SK-N-SH (cell line): ENCODE data around the gene ATR. TPM values are rescaled to one million over a fixed set of nuclear protein-coding genes. Genes with fewer than 3 reads are reported as not detected.
"Not testable (repeated sequence)": the region's sequence is repeated elsewhere in the genome, so short reads cannot be mapped to it uniquely, and the experiment has no call there.

Experiments
- CTCF ChIA-PET: fragments of 300-600, 350-600 bp; formaldehyde crosslinking; extraction: SDS; loops from one replicate; lab custom pipeline; 2021; lab: Yijun Ruan, JAX
- POLR2A ChIA-PET: fragments of 350-600 bp; sonication (Branson Sonifier 250); formaldehyde crosslinking; extraction: SDS; loops from one replicate; lab custom pipeline; 2020; ENCODE audit warnings: antibody characterized with exemption, inconsistent platforms; lab: Yijun Ruan, JAX
- DNase-seq: peaks from one replicate; pipeline ENCODE4 v3.0.0; 2012
- H2AFZ ChIP-seq: fragments of 200-600 bp; sonication (generic); 2 replicates; pipeline ENCODE4 v1.8.1; 2016; ENCODE audit warnings: antibody characterized with exemption, mild to moderate bottlenecking, low read depth
- H3F3A ChIP-seq: fragments of 200-600 bp; sonication (generic); replicated peaks from 2 replicates; pipeline ENCODE3; 2016; ENCODE audit warnings: antibody characterized with exemption, mild to moderate bottlenecking; ENCODE audit not compliant: insufficient read depth
- H3K27ac ChIP-seq, 2 experiments: fragments of 200-500 bp in 1 of 2; fragments of 200-600 bp in 1 of 2; sonication (Bioruptor generic) in 1 of 2; sonication (generic), shearing (Covaris generic) in 1 of 2; 2 replicates each; pipeline versions ENCODE4 v1.5.1 to v1.6.1; 2014 to 2016; ENCODE audit warnings: low read depth in 2 of 2, inconsistent platforms in 1 of 2, low read length in 1 of 2, mild to moderate bottlenecking in 1 of 2, mixed read lengths in 1 of 2
- H3K27me3 ChIP-seq: fragments of 200-600 bp; sonication (generic), shearing (Covaris generic); 2 replicates; pipeline ENCODE4 v1.6.1; 2016; ENCODE audit warnings: mixed run types; ENCODE audit not compliant: insufficient read depth
- H3K36me3 ChIP-seq, 2 experiments: fragments of 200-500 bp in 1 of 2; fragments of 200-600 bp in 1 of 2; sonication (Bioruptor generic) in 1 of 2; sonication (generic) in 1 of 2; replicated peaks in 1 of 2; 2 replicates each; pipeline versions ENCODE3 to v1.5.1; 2014 to 2016; ENCODE audit warnings: low read length in 1 of 2, mild to moderate bottlenecking in 1 of 2; ENCODE audit not compliant: insufficient read depth in 2 of 2, control insufficient read depth in 1 of 2
- H3K4me1 ChIP-seq, 2 experiments: fragments of 200-500 bp in 1 of 2; fragments of 200-600 bp in 1 of 2; sonication (Bioruptor generic) in 1 of 2; sonication (generic), shearing (Covaris generic) in 1 of 2; 2 replicates each; pipeline versions ENCODE4 v1.5.1 to v1.6.1; 2014 to 2016; ENCODE audit warnings: low read depth in 1 of 2, low read length in 1 of 2, mixed run types in 1 of 2; ENCODE audit not compliant: insufficient read depth in 2 of 2, control insufficient read depth in 1 of 2
- H3K4me2 ChIP-seq: fragments of 200-600 bp; sonication (generic), shearing (Covaris generic); 2 replicates; pipeline ENCODE4 v1.6.1; 2017; ENCODE audit warnings: mixed run types
- H3K4me3 ChIP-seq, 2 experiments: fragments of 200-500 bp in 1 of 2; fragments of 200-600 bp in 1 of 2; sonication (Bioruptor generic) in 1 of 2; sonication (generic), shearing (Covaris generic) in 1 of 2; 2 replicates each; pipeline versions ENCODE4 v1.5.1 to v1.8.1; 2014 to 2016; ENCODE audit warnings: low read depth in 2 of 2, inconsistent platforms in 1 of 2, low read length in 1 of 2, mild to moderate bottlenecking in 1 of 2, mixed read lengths in 1 of 2, moderate library complexity in 1 of 2
- H3K79me2 ChIP-seq: fragments of 200-600 bp; sonication (generic); 2 replicates; pipeline ENCODE4 v1.8.1; 2017; ENCODE audit warnings: mild to moderate bottlenecking; ENCODE audit not compliant: insufficient read depth
- H3K9ac ChIP-seq: fragments of 200-600 bp; sonication (generic); 2 replicates; pipeline ENCODE4 v1.6.1; 2017; ENCODE audit warnings: mixed run types
- H3K9me2 ChIP-seq: fragments of 200-600 bp; sonication (generic); 2 replicates; pipeline ENCODE4 v1.6.1; 2017; ENCODE audit warnings: mixed run types
- H3K9me3 ChIP-seq: fragments of 200-600 bp; sonication (generic); 2 replicates; pipeline ENCODE4 v1.6.1; 2017; ENCODE audit warnings: mixed run types, mild to moderate bottlenecking, moderate library complexity
- H4K20me1 ChIP-seq: fragments of 200-600 bp; sonication (generic); 2 replicates; pipeline ENCODE4 v1.6.1; 2017; ENCODE audit warnings: mild to moderate bottlenecking, mixed run types; ENCODE audit not compliant: insufficient read depth
- CHD2 ChIP-seq: fragments of 150-350 bp; IDR thresholded peaks from 2 replicates; pipeline ENCODE4 v1.6.1; 2018; ENCODE audit warnings: low read length; ENCODE audit not compliant: partially characterized antibody
- ELF1 ChIP-seq: IDR thresholded peaks from 2 replicates; pipeline ENCODE4 v1.4.0; 2012
- FOSL2 ChIP-seq: IDR thresholded peaks from 2 replicates; pipeline ENCODE4 v1.4.0; 2012; ENCODE audit warnings: low read depth, mild to moderate bottlenecking, moderate library complexity, borderline replicate concordance
- GATA2 ChIP-seq: sonication (generic); formaldehyde crosslinking; IDR thresholded peaks from 2 replicates; pipeline ENCODE4 v1.5.0; 2020; ENCODE audit warnings: mild to moderate bottlenecking, missing genetic modification reagents
- MAX ChIP-seq: IDR thresholded peaks from 2 replicates; pipeline ENCODE4 v1.4.0; 2012; ENCODE audit warnings: low read depth
- NRF1 ChIP-seq: IDR thresholded peaks from 2 replicates; pipeline ENCODE4 v1.6.1; 2012; ENCODE audit warnings: low read depth, mild to moderate bottlenecking, low read length
- RAD21 ChIP-seq: IDR thresholded peaks from 2 replicates; pipeline ENCODE4 v1.6.1; 2012; ENCODE audit warnings: mild to moderate bottlenecking, low read length
- RCOR1 ChIP-seq: fragments of 150-350 bp; IDR thresholded peaks from 2 replicates; pipeline ENCODE4 v1.6.1; 2017; ENCODE audit warnings: antibody characterized with exemption, low read length
- RFX5 ChIP-seq: IDR thresholded peaks from 2 replicates; pipeline ENCODE4 v1.6.1; 2012; ENCODE audit warnings: mild to moderate bottlenecking, improper control_type of control experiment, low read length
- TEAD4 ChIP-seq: IDR thresholded peaks from 2 replicates; pipeline ENCODE4 v1.4.0; 2012; ENCODE audit warnings: mild to moderate bottlenecking, borderline replicate concordance; ENCODE audit not compliant: insufficient read depth
- YY1 ChIP-seq: IDR thresholded peaks from 2 replicates; pipeline ENCODE4 v1.4.0; 2012; ENCODE audit warnings: low read depth, mild to moderate bottlenecking
- WGBS: methylation state at CpG from one replicate; pipeline ENCODE4 v1.1.6; 2017; ENCODE audit warnings: low lambda C conversion rate; 5-methylcytosine and 5-hydroxymethylcytosine counted together
- polyA plus RNA-seq, 3 experiments: library from polyadenylated mRNA; depleted of rRNA; stranded (reverse); fragments of >200 nt; gene quantifications; 2 replicates each; pipeline ENCODE4 v1.2.3, GENCODE V29; 2012
- TF ChIP-seq, protein P1 (sequence below): IDR thresholded peaks from 2 replicates; pipeline ENCODE4 v1.6.1; 2012; ENCODE audit warnings: mild to moderate bottlenecking, low read depth, low read length, moderate library complexity
- TF ChIP-seq, protein P2 (sequence below): IDR thresholded peaks from 2 replicates; pipeline ENCODE4 v1.4.0; 2012; ENCODE audit warnings: low read depth, borderline replicate concordance

Gene ATR
- polyA plus RNA-seq, 1 of the 3 experiments (the other 2 are of a cell fraction): 7.3 TPM

GRCh38 chr3:142418926-142419592 is 159.5 kb downstream of the ATR start (continued):
- TF ChIP-seq, protein P1, sequence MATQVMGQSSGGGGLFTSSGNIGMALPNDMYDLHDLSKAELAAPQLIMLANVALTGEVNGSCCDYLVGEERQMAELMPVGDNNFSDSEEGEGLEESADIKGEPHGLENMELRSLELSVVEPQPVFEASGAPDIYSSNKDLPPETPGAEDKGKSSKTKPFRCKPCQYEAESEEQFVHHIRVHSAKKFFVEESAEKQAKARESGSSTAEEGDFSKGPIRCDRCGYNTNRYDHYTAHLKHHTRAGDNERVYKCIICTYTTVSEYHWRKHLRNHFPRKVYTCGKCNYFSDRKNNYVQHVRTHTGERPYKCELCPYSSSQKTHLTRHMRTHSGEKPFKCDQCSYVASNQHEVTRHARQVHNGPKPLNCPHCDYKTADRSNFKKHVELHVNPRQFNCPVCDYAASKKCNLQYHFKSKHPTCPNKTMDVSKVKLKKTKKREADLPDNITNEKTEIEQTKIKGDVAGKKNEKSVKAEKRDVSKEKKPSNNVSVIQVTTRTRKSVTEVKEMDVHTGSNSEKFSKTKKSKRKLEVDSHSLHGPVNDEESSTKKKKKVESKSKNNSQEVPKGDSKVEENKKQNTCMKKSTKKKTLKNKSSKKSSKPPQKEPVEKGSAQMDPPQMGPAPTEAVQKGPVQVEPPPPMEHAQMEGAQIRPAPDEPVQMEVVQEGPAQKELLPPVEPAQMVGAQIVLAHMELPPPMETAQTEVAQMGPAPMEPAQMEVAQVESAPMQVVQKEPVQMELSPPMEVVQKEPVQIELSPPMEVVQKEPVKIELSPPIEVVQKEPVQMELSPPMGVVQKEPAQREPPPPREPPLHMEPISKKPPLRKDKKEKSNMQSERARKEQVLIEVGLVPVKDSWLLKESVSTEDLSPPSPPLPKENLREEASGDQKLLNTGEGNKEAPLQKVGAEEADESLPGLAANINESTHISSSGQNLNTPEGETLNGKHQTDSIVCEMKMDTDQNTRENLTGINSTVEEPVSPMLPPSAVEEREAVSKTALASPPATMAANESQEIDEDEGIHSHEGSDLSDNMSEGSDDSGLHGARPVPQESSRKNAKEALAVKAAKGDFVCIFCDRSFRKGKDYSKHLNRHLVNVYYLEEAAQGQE: no peak
- TF ChIP-seq RFX5: no peak
- TF ChIP-seq RCOR1: no peak
- no peak for TF ChIP-seq CHD2
- TF ChIP-seq GATA2 (CRISPR knock-in tag): no peak
- TF ChIP-seq NRF1: no peak
- no peak for TF ChIP-seq MAX
- TF ChIP-seq RAD21: no peak
- TF ChIP-seq, protein P2, sequence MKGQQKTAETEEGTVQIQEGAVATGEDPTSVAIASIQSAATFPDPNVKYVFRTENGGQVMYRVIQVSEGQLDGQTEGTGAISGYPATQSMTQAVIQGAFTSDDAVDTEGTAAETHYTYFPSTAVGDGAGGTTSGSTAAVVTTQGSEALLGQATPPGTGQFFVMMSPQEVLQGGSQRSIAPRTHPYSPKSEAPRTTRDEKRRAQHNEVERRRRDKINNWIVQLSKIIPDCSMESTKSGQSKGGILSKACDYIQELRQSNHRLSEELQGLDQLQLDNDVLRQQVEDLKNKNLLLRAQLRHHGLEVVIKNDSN: no peak

DNA sequence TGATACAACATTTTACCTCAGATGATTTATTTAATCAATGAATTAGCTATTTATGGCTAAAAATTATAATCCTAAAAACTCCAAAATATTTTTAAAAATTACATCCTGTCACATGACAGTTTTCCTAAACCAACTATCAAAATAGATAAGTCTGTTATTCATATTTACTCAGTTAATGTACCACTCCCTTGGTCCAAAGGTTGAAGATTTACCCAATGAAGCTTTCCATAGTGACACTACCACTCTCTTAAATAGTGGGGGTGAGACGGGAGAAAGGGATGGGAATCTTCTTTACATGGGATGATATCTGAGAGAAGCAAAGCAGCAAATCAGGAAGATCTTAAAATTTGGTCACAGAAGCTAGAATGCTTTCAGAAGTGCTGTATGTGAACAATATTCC is 161.2 kb downstream of the ATR start:
- TF ChIP-seq FOSL2 (no peak), YY1 (no peak), TEAD4 (no peak), RFX5 (no peak), ELF1 (no peak)
- TF ChIP-seq, protein P2: no peak
- POLR2A ChIA-PET: interaction anchor here (0.6 to 0.7 kb wide), 2 partner anchors 82 to 288 kb away, joined by 4 to 6 read pairs; no protein-coding TSS in a partner anchor
- no peak overlapping the region for H3K9ac ChIP-seq
- no peak overlapping the region for H2AFZ ChIP-seq
- CTCF ChIA-PET: interaction anchor here (0.7 kb wide), 1 partner anchor 138 kb away, joined by 3 read pairs; no protein-coding TSS in a partner anchor
- H3F3A ChIP-seq: no peaks in the 10 kb centered on the region
- H4K20me1 ChIP-seq: no peaks in the 10 kb centered on the region
- H3K4me2 ChIP-seq: no peak overlapping the region
- no peaks in the 10 kb centered on the region for H3K9me3 ChIP-seq
- no peaks in the 10 kb centered on the region for H3K79me2 ChIP-seq
- no peak overlapping the region for H3K4me3 ChIP-seq
- no peaks in the 10 kb centered on the region for H3K27me3 ChIP-seq
- no peak for DNase-seq
- H3K9me2 ChIP-seq: no peaks in the 10 kb centered on the region
- whole genome bisulfite sequencing: 85% methylated on average over 1 of the region's 1 CpG
- H3K27ac ChIP-seq: no peak overlapping the region
- H3K4me1 ChIP-seq: no peaks in the 10 kb centered on the region
- peaks cover 53 to 75% of the 10 kb centered on the region in 2 experiments for H3K36me3 ChIP-seq

DNA sequence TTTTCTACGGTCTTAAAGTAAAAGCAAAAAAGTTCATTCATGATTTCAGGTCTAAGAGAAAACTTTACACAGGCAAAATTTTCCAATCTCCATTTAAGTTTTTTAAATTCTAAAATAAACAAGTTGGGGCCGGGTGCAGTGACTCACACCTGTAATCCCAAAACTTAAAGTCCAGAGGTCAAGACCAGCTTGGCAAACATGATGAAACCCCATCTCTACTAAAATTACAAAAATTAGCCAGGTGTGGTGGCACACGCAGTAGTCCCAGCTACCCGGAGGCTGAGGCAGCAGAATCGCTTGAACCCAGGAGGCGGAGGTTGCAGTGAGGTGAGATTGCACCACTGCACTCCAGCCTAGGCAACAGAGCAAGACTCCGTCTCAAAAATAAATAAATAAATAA is 178.0 kb downstream of the ATR start:
- H4K20me1 ChIP-seq, H3K27me3 ChIP-seq, H3K9ac ChIP-seq, H2AFZ ChIP-seq, H3K4me1 ChIP-seq, POLR2A ChIA-PET, DNase-seq, H3K79me2 ChIP-seq, H3K4me3 ChIP-seq, H3K9me3 ChIP-seq, H3F3A ChIP-seq, H3K27ac ChIP-seq, H3K4me2 ChIP-seq, H3K9me2 ChIP-seq: not testable (repeated sequence)
- CTCF ChIA-PET: interaction anchor here (1.4 kb wide), 1 partner anchor 19 kb away, joined by 3 read pairs; no protein-coding TSS in a partner anchor
- peaks cover 57 to 73% of the 10 kb centered on the region in 2 experiments for H3K36me3 ChIP-seq
- 94% methylated on average over 7 of the region's 7 CpGs for WGBS
